GM18909 (cell line): ENCODE measurements around the gene SLC22A4.

Experiments used
- ATAC-seq: cut with Tn5 transposase; IDR thresholded peaks from one replicate; pipeline ENCODE4 v1.9.1; 2021; ENCODE audit warnings: mild to moderate bottlenecking; ENCODE audit not compliant: unreplicated experiment, poor library complexity

Gene SLC22A4

DNA sequence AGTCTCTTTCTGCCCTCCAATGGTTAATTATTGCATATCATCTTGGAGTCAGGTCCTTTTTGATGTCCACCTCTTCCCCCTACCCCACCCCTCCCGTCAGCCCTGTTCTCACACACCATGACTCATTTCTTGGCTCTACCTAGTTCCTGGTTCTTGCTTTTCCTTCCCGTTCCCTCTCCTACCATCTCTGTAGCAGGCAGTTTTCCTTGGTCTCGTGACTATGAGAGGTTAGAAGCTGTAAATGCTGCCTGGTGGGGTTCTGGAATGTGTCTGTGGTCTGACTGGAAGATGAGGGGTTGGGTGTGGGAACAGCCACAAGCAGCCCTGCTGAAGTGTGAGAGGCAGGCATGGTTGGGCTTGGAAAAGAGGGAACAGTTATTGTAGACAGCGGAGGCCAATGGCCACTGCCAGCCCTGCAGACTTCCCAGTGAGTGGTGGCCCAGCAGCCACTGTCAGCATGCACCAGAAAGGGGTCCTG, 93.5 kb downstream of the SLC22A4 start:
- ATAC-seq, result no peak

DNA sequence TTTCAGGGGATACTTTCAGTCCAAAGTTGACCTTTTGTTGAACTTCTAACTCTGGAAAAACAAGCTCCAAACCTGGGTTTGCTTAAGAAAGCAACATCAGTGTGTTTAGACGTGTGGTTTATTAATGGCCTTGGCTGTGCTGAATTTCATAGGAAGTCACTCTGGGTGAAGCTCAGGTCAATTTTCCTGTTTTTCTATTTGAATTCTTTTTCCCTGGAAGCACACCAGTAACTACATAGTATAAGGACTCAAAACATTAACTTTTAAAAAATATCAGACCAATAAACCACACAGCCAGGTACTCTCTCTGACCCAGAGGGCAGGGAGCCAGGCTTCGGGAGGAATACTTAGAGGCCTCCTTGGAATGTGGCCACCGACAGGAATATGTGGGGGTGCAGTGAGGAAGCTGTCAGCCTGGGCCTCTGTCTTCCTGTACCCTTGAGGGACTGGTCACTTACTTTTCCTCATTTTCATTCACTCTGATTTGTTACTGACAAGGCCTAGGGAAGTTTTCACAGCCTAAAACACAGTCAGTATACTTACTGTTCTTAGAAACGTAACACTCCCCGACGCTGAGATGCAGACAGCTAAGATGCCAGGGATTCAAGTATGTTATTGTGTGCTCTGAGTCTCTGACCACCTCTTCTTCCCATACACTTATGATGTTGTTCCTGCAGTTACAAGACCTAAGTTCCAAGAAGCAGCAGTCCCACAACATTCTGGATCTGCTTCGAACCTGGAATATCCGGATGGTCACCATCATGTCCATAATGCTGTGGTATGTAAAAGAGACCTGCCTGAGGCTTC, 94.3 kb downstream of the SLC22A4 start:
- no peak for ATAC-seq

DNA sequence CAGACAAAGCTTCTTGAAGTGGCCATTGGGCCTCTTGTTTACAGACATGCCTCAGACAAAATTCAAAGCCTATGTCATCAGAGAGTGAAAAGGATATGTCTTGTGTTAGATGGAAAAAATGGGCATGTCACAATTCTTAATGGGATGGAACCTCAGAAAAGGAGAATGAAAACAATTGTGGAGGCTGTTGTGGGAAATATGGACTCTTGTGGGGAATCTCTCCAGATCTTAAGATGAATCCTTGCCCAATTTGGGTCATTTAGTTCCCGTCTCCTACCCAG, 94.8 kb downstream of the SLC22A4 start:
- no peak for ATAC-seq

DNA sequence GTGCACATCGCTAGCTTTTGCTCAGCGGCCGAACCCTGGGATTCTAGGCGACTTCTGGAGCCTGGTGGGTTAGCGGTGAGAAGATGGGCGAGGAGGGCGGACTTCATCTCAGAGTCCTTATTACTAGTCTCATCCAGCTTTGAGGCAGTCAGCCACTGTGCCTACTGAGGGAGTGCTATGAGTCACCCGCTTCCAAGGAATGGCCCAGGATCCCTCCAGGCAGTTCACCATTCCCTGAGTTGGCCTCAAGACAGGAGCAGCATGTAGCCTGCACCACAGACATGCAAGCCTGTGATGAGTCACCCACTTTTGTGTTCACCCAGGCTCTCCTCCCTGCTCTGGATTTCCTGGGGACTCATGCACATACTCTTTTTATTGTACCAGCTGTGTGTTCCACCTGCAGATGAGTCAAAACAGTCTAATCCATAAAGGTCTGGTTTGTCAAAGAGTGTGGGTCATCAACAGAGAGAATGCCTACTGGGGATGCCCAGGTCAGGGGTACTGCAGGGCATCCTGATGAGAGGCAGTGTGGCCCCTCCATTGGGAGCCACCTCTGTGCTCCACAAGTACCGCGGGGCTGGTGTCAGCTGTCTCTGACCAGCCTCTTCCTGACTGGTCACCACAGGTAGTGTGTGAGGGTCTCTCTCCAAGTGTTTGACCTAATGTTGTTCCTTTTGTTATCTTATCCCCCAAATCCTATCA, 95.5 kb downstream of the SLC22A4 start:
- ATAC-seq, result no peak

DNA sequence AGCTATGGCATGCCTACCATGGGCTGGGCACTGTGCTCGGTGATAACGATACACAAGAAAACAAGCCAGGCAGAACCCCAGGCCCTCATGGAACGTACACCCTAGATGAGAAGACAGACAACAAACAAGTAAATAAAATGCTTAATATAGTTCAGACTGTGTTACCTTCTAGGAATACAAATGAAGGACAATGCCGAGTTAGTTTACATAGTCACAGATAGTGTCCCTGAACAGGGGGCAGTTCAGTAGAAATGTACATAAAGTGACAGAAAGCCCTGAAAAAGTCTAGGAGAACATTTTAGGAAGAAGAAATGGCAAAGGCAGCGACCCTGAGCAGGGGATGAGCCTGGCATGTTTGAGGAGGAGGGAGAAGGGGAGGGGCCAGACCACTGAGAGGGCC, 97.1 kb downstream of the SLC22A4 start:
- no peak for ATAC-seq

DNA sequence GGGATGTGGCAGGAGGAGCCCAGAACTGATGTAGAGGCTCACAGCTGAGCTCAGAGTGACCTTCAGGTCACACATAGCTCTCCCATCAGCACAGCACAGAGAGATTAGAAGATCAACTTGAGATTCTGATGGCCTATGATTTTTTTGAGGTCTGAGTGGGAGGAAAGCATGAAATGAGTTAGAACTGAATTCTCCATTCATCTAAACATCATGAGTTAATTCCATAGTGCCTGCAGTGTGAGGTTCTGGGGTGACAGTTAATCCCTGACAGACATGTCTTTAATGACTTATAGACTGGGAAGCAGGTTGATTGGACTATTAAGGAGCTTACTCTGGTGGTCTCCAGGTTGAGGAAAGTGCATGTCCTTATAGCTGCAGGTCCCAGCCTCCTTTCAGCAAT, 97.7 kb downstream of the SLC22A4 start:
- no peak for ATAC-seq

DNA sequence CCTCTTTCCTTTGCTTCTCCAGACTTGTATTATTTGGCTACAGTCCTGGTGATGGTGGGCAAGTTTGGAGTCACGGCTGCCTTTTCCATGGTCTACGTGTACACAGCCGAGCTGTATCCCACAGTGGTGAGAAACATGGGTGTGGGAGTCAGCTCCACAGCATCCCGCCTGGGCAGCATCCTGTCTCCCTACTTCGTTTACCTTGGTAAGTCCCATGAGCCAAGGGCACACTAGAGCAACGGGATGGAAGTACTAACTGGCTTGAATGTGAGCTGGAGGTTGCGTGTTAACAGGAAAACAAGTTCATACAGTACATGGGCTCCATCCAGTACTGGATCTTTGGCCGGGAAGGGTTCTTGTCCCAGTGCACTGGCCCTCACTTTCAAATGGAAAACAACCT, 98.2 kb downstream of the SLC22A4 start:
- no peak for ATAC-seq

DNA sequence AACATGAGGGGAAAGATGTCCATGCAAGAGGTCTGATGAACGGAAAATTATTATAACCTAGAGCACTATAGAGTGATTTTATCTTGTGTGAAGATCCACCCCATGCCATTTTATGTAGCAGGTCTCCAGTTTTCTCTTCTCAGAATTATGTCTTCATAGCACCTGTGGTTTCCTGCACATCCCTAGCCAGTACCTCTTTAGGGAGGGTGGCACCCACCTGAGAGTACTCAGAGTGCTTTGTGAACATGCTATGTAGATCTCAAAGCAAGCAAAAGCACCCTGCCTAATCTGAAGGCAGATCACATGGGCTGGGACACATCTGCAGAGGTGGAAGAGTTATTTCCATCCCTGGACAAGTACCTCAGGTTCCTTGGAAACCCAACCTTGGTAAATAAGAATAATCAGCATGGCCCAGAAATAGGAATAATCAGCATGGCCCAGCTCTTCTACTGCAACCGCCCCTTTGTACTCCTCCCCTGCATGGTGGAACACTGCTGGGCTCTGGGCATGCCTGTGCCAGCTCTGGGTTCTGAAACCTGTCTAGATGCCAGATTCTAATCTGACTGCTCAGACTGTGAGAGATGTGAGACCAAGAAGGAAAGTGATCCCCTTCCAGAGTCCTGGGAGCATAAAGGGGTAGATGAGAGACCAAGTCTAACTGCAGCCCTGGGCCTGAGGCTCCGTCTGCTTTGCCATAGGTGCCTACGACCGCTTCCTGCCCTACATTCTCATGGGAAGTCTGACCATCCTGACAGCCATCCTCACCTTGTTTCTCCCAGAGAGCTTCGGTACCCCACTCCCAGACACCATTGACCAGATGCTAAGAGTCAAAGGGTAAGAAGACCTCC, 99.0 kb downstream of the SLC22A4 start:
- ATAC-seq, result no peak
